Panc1 (cell line): Measurements from ENCODE around the gene NPR1. TPM values are rescaled to one million over a fixed set of nuclear protein-coding genes. Genes with fewer than 3 reads are reported as not detected.

Source experiments
- ATAC-seq: fragments of 200-7000 bp; cut with Tn5 transposase; 2 replicates; pipeline ENCODE4 v1.9.1; 2020; ENCODE audit warnings: mild to moderate bottlenecking, moderate library complexity
- BruUV-seq: library from RNA; stranded (reverse); fragments of 400-500 nt; replicated peaks from 2 replicates; lab custom pipeline; 2021; lab: Mats Ljungman, UMichigan
- CTCF ChIA-PET: fragments of 300-600 bp; sonication (Branson Sonifier 250); formaldehyde crosslinking; loops from one replicate; lab custom pipeline; 2022; ENCODE audit warnings: antibody characterized with exemption; lab: Charles Lee
- POLR2A ChIA-PET: fragments of 300-600 bp; sonication (Branson Sonifier 250); formaldehyde crosslinking; loops from one replicate; lab custom pipeline; 2022; ENCODE audit warnings: antibody characterized with exemption; lab: Charles Lee
- DNase-seq: peaks from one replicate; pipeline ENCODE4 v3.0.0-alpha.2; 2010; ENCODE audit warnings: low read depth, low spot score
- H3K27ac ChIP-seq: 2 replicates; pipeline ENCODE4 v1.5.1; 2011; ENCODE audit warnings: mild to moderate bottlenecking, low read length, inconsistent platforms
- H3K27me3 ChIP-seq: fragments of 200-500 bp; sonication (Bioruptor generic); 2 replicates; pipeline ENCODE4 v1.6.0; 2014; ENCODE audit warnings: low read length, inconsistent platforms; ENCODE audit not compliant: control insufficient read depth, insufficient read depth
- H3K36me3 ChIP-seq: fragments of 200-500 bp; sonication (Bioruptor generic); 2 replicates; pipeline ENCODE4 v1.5.1; 2014; ENCODE audit warnings: inconsistent platforms, mild to moderate bottlenecking, low read length, moderate library complexity; ENCODE audit not compliant: control insufficient read depth, insufficient read depth
- H3K4me1 ChIP-seq: 2 replicates; pipeline ENCODE4 v1.5.1; 2011; ENCODE audit warnings: inconsistent platforms, mild to moderate bottlenecking, low read length, moderate library complexity; ENCODE audit not compliant: control insufficient read depth, insufficient read depth
- H3K4me3 ChIP-seq, 2 experiments: 2 replicates each; pipeline ENCODE4 v1.5.1; 2011 to 2012; ENCODE audit warnings: low read depth in 2 of 2, low read length in 2 of 2, mild to moderate bottlenecking in 2 of 2, inconsistent platforms in 1 of 2, moderate library complexity in 1 of 2
- H3K9me3 ChIP-seq: fragments of 200-500 bp; sonication (Bioruptor generic); 2 replicates; pipeline ENCODE4 v1.5.1; 2014; ENCODE audit warnings: low read depth, mild to moderate bottlenecking, inconsistent platforms, low read length, moderate library complexity; ENCODE audit not compliant: control insufficient read depth, insufficient read depth
- CTCF ChIP-seq: fragments of 450-650 bp; IDR thresholded peaks from 2 replicates; pipeline ENCODE4 v1.5.1; 2017; ENCODE audit warnings: mild to moderate bottlenecking
- POLR2AphosphoS5 ChIP-seq: IDR thresholded peaks from 2 replicates; pipeline ENCODE4 v1.6.1; 2012; ENCODE audit warnings: mild to moderate bottlenecking, low read depth, low read length, moderate library complexity
- REST ChIP-seq, 2 experiments: IDR thresholded peaks; 2 replicates each; pipeline ENCODE4 v1.6.1; 2011 to 2012; ENCODE audit warnings: low read depth in 2 of 2, control low read depth in 1 of 2, low read length in 1 of 2, mild to moderate bottlenecking in 1 of 2, moderate library complexity in 1 of 2; ENCODE audit not compliant: insufficient read depth in 1 of 2
- SIN3A ChIP-seq: IDR thresholded peaks from 2 replicates; pipeline ENCODE4 v1.6.1; 2012; ENCODE audit warnings: low read depth, mild to moderate bottlenecking, low read length, moderate library complexity, borderline replicate concordance; ENCODE audit not compliant: insufficient read depth
- TCF7L2 ChIP-seq: IDR thresholded peaks from 2 replicates; pipeline ENCODE4 v1.6.1; 2011; ENCODE audit warnings: mild to moderate bottlenecking, low read depth, low read length, inconsistent platforms
- in situ Hi-C: cut with HindIII; loops from 2 replicates; pipeline ENCODE4 v1.10.0; 2016; ENCODE audit warnings: low sequenced_read_pairs, low pct_unique_long_range_greater_than_20kb
- intact Hi-C: fragments of 100-400 bp; cut with micrococcal nuclease; formaldehyde crosslinking; loops from one replicate; pipeline ENCODE4 v1.10.0; 2022; ENCODE audit not compliant: unreplicated experiment
- total RNA-seq: library from RNA; stranded (reverse); gene quantifications from one replicate; pipeline ENCODE4 v1.2.1, GENCODE V29; 2021; ENCODE audit not compliant: unreplicated experiment

Gene NPR1
- total RNA-seq, 1 experiment from 2014 or later, result 0.36 TPM

- no peak for ATAC-seq
- H3K4me3 ChIP-seq, result no peak overlapping the region
- H3K9me3 ChIP-seq, result no peaks in the 10 kb centered on the region
- in situ Hi-C loops, result no loop called here
- no peak for DNase-seq
- H3K27me3 ChIP-seq, result no peaks in the 10 kb centered on the region
- H3K36me3 ChIP-seq, result no peaks in the 10 kb centered on the region
- ChIA-PET POLR2A (no interaction called here), CTCF (no interaction called here)
- H3K4me1 ChIP-seq, result no peaks in the 10 kb centered on the region
- no TSS peak for BruUV-seq
- intact Hi-C loops, result no loop called here
- no peak overlapping the region for H3K27ac ChIP-seq
- TF ChIP-seq POLR2AphosphoS5 (no peak), SIN3A (no peak), REST (IDR thresholded peaks at IDR 0.05; ENCODE audit: insufficient read depth in 1 of 2, low read depth in 2 of 2, low read length in 1 of 2) (no peak), TCF7L2 (no peak), CTCF (no peak)
Observed at GRCh38 chr1:153687346-153688125, 9.0 kb downstream of the NPR1 start.

GRCh38 chr1:153688276-153688675 lies 9.8 kb downstream of the NPR1 start:
- POLR2A ChIA-PET, result no interaction called here
- H3K36me3 ChIP-seq, result no peaks in the 10 kb centered on the region
- no peak overlapping the region for H3K27ac ChIP-seq
- intact Hi-C loops (no loop called here), in situ Hi-C loops (no loop called here)
- H3K4me1 ChIP-seq, result no peaks in the 10 kb centered on the region
- TF ChIP-seq REST (IDR thresholded peaks at IDR 0.05; ENCODE audit: insufficient read depth in 1 of 2, low read depth in 2 of 2, low read length in 1 of 2) (no peak), TCF7L2 (no peak), CTCF (no peak), POLR2AphosphoS5 (no peak), SIN3A (no peak)
- H3K4me3 ChIP-seq, result no peak overlapping the region
- ATAC-seq (no peak), DNase-seq (no peak)
- H3K9me3 ChIP-seq, result no peaks in the 10 kb centered on the region
- CTCF ChIA-PET, result no interaction called here
- BruUV-seq, result no TSS peak
- H3K27me3 ChIP-seq, result no peaks in the 10 kb centered on the region
